AG04449 (cell line): ENCODE measurements around the gene PREX1.

Experiments
- CTCF ChIA-PET: fragments of 350-600 bp; formaldehyde crosslinking; extraction: SDS; loops from one replicate; lab custom pipeline; 2021; ENCODE audit warnings: antibody characterized with exemption; lab: Yijun Ruan, JAX
- POLR2A ChIA-PET: fragments of 400-600, 350-600 bp; formaldehyde crosslinking; extraction: SDS; loops from one replicate; lab custom pipeline; 2020; ENCODE audit warnings: antibody characterized with exemption, inconsistent platforms; lab: Yijun Ruan, JAX
- DNase-seq: peaks from one replicate; pipeline ENCODE4 v3.0.0-alpha.2; 2010; ENCODE audit warnings: low read depth, low spot score
- H3K4me3 ChIP-seq: 2 replicates; pipeline ENCODE4 v1.5.1; 2011; ENCODE audit warnings: low read depth, mild to moderate bottlenecking, control low read depth, low read length
- TF ChIP-seq, protein P1 (sequence below): IDR thresholded peaks from one replicate; pipeline ENCODE4 v1.5.1; 2011; ENCODE audit warnings: mild to moderate bottlenecking, moderate library complexity, low read length, control low read depth, inconsistent platforms; ENCODE audit not compliant: insufficient read depth; ENCODE audit errors: missing control alignments

Gene PREX1

DNA sequence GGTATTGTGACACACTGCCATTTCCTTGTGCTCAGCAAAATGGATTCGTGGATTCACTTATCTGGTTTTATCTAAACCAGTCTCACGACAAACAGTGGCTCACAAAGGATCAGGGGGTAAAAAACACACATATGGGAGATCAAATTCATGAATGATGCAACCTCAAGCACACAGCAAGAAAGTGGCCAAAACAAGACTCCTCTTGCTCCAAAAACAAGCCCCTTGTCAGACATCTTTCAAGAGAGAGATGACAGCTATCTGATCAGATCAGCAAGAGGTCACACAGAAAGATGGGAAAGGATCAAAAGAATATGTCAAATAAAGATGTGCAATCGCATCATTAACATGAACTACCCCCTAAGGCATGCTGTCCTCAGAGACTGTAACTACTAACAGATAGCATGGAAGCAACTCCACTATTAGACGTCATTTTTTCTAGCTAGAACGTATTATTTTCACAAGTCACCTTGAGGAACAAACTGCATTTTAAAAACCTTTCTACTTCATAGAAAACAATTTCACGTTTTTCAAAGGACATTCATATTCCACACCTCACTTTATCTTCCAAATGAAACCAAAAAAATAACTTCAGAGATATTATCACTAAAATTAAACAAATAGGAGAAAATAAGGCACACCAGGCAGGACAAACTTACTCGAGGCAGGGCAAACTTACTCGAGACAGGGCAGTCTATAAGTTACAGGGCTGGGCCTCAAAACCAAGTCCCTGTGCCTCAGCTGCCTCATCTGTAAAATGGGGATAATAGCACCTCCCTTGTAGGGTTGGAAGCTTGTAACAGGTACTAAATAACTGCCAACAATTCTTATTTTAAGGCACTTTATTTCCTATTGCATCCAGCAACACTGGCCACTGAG is 122.3 kb downstream of the PREX1 start:
- TF ChIP-seq, protein P1, sequence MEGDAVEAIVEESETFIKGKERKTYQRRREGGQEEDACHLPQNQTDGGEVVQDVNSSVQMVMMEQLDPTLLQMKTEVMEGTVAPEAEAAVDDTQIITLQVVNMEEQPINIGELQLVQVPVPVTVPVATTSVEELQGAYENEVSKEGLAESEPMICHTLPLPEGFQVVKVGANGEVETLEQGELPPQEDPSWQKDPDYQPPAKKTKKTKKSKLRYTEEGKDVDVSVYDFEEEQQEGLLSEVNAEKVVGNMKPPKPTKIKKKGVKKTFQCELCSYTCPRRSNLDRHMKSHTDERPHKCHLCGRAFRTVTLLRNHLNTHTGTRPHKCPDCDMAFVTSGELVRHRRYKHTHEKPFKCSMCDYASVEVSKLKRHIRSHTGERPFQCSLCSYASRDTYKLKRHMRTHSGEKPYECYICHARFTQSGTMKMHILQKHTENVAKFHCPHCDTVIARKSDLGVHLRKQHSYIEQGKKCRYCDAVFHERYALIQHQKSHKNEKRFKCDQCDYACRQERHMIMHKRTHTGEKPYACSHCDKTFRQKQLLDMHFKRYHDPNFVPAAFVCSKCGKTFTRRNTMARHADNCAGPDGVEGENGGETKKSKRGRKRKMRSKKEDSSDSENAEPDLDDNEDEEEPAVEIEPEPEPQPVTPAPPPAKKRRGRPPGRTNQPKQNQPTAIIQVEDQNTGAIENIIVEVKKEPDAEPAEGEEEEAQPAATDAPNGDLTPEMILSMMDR: no peak
- ChIA-PET POLR2A (no interaction called here), CTCF (interaction anchor here (2.7 kb wide), 1 partner anchor 9 kb away, joined by 9 read pairs; no protein-coding TSS in a partner anchor)
- DNase-seq: no peak
- H3K4me3 ChIP-seq: no peak overlapping the region

DNA sequence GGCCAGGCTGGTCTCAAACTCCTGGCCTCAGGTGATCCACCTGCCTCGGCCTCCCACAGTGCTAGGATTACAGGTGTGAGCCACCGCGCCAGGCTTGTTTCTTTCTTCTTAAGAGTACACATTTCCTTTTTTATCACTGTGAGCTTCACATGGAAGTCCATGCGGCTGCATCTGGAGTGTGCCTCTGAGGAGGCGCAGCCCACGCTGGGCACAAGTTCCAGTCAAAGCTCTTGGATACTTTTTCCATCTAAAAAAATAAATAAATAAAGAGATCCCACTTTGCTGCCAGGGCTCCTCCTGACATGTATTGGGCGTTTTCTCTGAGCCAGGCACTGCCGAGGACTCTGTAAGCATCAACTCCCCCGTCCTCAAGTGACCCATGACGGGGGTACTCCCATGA is 123.0 kb downstream of the PREX1 start:
- CTCF ChIA-PET: interaction anchor here (1.0 to 2.7 kb wide), 2 partner anchors 8 to 200 kb away, joined by 3 to 9 read pairs; no protein-coding TSS in a partner anchor
- H3K4me3 ChIP-seq: no peak overlapping the region
- DNase-seq: no peak
- POLR2A ChIA-PET: no interaction called here
- TF ChIP-seq, protein P1: no peak

DNA sequence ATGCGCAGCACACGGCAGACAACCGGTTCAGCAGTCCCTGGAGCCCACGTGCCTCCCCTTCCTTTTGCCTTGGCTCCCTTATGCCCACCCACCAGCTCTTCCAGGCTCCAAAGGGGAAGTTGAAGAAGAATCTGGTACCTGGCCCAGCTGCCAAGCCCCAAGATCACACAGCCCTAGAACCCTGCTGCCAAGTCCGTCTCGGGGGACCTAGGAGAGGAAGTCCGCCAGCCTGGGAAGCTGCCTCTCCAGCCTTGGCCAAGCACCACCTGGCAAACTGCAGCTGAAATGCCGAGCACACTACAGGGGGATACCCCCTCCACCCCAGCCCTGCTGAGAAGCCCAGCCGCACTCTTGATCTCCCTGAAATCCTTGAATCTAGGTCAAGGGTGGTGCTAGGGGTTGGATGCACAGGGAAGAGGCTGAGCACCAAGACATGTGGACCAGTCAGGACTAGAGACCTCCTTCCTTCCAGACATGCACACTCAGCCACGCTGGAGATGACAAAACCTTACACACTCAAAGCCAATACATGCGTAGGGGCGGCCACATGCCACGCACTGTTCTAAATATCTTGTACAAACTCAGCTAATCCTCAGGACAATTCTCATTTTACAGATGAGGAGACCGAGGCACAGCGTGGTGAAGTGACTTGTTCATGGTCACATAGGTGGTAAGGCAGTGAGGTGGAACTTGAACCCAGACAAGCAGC is 124.1 kb downstream of the PREX1 start:
- CTCF ChIA-PET: interaction anchor here (1.0 kb wide), 1 partner anchor 202 kb away, joined by 3 read pairs; no protein-coding TSS in a partner anchor
- TF ChIP-seq, protein P1: no peak
- DNase-seq: no peak
- H3K4me3 ChIP-seq: no peak overlapping the region
- POLR2A ChIA-PET: no interaction called here

DNA sequence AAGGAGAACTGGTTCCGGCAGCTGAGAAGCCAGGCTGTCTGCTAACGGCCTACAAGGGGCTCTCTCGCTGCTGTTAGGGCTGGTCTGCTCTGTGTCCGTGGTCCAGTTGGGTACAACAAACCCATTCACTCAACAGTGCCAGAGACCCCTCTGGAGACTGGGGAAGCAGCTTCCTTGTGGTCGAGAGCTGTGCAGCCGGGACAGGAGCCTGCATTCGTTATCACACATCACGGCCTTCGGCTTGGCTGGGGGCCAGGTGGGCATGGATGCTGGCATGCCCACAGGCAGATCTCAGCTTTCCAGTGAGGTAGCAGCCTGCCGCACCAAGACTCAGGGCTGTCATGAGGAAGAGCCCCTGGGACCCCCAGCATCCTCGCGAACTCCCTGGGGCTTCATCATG is 124.7 kb downstream of the PREX1 start:
- H3K4me3 ChIP-seq: no peak overlapping the region
- ChIA-PET CTCF (no interaction called here), POLR2A (no interaction called here)
- TF ChIP-seq, protein P1: no peak
- DNase-seq: no peak

DNA sequence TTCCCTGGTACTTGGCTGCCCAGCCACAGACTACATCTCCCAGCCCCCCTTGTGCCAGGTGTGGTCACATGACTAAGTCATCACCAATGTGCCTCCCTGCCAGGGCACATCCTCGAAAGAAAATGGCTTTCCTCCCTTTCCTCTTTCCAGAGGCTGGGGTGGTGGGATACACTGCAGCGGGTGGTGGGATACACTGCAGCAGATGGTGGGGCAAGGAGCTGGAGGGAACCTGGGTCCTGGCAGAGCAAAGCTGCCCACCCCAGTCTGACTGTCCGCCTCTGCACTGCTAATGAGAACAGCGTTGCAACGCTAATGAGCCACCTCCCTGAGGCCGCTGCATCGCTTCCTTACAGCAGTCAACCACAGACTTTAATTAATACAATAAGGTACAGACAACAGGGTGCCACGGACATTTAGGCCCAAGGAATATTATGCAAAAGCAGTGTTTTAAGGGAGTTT is 125.3 kb downstream of the PREX1 start:
- CTCF ChIA-PET: no interaction called here
- TF ChIP-seq, protein P1: no peak
- no peak for DNase-seq
- no peak overlapping the region for H3K4me3 ChIP-seq
- POLR2A ChIA-PET: no interaction called here

DNA sequence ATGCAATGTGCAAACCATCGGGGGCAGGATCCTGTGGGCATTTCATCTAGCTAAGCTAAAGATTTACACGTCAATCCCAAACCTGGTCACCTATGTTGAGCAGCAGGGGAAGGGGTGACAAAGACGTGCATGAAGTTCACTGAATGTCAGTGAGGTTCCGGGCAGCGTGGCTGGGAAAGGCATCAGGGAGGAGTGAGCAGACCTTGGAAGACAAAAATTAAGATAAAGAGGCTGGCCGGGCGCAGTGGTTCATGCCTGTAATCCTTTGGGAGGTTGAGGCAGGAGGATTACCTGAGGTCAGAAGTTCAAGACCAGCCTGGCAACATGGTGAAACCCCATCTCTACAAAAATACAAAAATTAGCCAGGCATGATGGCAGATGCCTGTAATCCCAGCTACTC is 126.1 kb downstream of the PREX1 start:
- ChIA-PET CTCF (no interaction called here), POLR2A (no interaction called here)
- H3K4me3 ChIP-seq: no peak overlapping the region
- TF ChIP-seq, protein P1: no peak
- DNase-seq: no peak
